GM21367 (cell line): Measurements from ENCODE around the gene ALPL.

Source experiments
- ATAC-seq: cut with Tn5 transposase; IDR thresholded peaks from one replicate; pipeline ENCODE4 v1.9.1; 2021; ENCODE audit not compliant: unreplicated experiment

The ALPL gene

DNA sequence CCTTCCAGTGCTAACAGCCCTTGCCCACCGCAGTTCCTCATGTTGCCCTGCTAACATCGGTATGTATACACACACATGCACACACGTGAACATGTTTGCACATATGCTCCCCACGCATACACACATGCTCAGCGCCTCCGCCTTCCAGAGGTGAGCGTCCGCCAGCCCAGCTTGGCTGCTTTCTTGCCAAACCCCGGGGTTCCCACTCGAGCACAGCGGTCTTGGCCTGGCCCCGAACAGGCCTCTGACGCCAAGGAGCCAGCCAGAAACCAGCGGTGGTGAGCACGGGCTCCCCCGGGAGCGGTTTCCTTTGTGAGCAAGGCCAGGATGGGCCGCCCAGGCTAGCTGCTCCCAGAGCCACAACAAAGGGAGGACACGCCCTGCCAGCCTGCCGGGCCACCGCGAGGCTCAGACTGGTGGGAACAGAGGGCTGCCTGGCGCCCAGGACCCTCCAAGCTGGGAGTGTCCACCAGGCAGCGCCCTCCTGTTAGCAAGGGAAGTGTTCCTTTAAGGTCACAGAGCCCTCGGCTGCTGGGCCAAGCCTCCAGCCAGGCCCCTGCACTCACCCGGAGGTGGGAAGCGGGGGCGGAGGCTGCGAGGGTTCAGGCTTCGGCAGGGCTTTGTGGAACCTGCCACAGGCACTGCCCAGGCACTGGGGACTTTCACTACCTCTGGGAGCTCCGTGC, 65.4 kb downstream of the ALPL start:
- ATAC-seq = no peak

GRCh38 chr1:21575351-21575942, 66.2 kb downstream of the ALPL start:
- no peak for ATAC-seq

DNA sequence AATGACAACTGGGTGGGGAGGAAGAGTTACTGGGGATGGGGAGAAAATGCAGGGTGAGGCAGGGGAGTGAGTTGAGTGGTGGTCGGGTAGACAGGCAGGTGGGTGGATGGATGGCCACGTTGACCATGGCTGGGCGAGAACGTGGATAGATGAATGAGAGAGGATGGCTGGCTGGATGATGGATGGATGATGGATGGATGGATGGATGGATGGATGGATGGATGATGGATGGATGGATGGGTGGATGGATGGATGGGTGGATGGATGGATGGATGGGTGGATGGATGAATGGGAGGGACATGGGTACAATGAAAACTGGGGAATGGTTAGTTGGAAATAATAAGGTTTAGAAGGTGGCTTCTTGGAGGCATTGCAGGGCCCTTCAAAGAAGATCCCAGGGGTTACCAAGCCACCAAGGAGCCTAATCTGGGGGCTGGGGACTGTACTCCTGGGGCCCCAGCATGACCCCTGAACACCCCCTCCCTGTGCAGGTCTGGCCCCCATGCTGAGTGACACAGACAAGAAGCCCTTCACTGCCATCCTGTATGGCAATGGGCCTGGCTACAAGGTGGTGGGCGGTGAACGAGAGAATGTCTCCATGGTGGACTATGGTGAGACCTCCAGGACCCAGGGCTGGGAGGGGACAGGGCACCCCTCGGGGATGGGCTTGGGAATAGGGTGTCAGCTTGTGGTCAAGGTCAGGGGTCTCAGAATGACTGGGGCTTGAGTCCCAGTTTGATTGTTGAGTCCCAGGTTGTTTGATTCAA, 67.0 kb downstream of the ALPL start:
- no peak for ATAC-seq

- ATAC-seq = no peak
Measured at GRCh38 chr1:21576798-21577187, 67.6 kb downstream of the ALPL start.

DNA sequence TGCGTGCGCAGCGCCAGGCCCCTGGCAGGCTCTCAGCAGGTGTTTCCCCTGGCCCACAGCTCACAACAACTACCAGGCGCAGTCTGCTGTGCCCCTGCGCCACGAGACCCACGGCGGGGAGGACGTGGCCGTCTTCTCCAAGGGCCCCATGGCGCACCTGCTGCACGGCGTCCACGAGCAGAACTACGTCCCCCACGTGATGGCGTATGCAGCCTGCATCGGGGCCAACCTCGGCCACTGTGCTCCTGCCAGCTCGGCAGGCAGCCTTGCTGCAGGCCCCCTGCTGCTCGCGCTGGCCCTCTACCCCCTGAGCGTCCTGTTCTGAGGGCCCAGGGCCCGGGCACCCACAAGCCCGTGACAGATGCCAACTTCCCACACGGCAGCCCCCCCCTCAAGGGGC, 68.1 kb downstream of the ALPL start:
- ATAC-seq = no peak

DNA sequence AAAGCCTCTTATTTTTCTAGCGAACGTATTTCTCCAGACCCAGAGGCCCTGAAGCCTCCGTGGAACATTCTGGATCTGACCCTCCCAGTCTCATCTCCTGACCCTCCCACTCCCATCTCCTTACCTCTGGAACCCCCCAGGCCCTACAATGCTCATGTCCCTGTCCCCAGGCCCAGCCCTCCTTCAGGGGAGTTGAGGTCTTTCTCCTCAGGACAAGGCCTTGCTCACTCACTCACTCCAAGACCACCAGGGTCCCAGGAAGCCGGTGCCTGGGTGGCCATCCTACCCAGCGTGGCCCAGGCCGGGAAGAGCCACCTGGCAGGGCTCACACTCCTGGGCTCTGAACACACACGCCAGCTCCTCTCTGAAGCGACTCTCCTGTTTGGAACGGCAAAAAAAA, 68.7 kb downstream of the ALPL start:
- no peak for ATAC-seq

- no peak for ATAC-seq
Measured at GRCh38 chr1:21579791-21580190, 70.6 kb downstream of the ALPL start.

DNA sequence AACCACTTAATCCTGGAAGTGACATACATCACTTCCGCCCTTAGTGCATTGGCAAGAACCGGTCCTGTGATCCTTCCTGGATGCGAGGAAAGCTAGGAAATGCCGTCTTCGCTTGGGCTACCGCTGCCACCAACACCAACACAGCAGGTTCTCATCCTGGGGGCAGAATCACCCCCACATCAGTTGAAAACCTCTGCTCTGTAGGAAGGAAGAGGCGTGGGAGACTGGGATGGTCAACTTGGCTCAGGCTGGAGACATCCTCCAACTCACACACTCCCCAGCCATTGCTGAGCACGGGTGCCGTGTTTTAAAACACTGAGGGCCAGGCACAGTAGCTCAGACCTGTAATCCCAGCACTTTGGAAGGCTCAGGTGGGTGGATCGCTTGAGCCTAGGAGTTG, 74.9 kb downstream of the ALPL start:
- ATAC-seq = no peak

GRCh38 chr1:21585037-21585436, 75.8 kb downstream of the ALPL start:
- no peak for ATAC-seq

GRCh38 chr1:21586222-21586621, 77.0 kb downstream of the ALPL start:
- ATAC-seq = no peak

DNA sequence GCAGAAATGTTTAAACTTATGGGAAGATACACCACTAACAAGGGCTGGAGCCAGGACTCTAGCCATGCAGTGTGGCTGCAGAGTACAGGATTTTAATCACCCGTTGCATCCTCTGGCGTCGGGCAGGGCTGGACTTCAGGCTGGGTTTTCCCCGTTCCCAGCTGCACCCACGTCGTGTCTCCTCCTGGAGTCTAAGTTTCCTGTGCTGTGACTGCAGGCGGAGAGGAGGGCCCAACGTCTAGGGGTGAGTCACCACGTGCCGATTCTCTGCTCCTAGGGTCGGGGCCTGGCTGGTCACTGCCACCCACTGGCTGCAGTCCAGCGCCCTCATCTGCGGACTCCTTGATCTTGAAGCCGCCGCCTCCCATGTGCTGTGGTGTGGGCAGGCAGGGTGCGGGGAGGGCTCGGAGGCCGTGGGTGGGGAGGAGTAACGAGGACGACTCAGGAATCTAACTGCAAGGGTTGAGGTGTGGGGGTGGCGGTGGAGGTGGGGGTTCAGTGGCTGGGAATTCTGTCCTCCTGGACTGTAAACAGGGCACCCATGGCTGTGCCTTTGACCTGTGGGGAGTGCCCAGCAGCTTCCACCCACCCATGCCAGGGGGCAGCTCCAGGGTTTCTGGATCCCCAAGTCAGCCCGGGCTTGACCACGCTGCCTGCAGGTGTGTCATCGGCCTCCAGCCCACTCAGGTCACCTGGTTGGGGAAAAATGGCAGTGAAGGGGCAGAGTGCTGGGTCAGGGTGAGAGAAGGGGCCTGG, 77.8 kb downstream of the ALPL start:
- no peak for ATAC-seq

DNA sequence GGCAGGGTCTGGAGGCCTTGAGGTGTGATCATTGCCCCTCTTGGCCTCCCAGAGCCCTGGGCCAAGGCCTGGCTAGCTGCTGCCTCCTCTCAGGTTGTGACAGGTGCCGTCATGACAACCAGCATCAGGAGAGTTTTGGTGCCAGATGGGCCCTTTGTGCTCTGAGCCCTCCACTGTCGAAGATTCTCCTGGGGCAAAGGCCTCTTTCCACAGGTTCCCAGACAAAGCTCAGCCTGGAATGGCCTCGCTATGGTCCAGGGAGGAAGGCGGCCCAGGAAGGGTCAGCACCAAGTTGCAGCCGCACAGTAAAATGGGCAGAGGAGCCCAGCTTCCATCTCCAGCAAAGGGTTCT, 78.4 kb downstream of the ALPL start:
- no peak for ATAC-seq

DNA sequence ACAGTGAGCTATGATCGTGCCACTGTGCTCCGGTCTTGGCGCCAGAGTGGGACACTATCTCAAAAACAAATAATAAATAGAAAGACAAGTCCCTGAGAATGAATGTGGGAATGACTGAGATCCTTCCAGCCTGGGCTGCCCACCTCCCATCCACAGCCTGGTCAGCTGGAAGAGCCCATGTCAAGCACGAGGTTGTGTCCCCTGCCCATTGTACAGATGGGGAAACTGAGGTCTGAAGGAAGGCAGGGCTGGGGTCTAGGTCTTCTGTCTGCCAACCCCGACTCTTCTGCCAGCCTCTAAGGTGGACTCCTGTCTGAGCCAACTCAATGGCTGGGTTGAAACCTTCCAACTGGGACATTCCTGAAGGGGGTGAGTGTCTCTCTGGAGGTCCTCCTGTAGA, 80.4 kb downstream of the ALPL start:
- ATAC-seq = no peak

DNA sequence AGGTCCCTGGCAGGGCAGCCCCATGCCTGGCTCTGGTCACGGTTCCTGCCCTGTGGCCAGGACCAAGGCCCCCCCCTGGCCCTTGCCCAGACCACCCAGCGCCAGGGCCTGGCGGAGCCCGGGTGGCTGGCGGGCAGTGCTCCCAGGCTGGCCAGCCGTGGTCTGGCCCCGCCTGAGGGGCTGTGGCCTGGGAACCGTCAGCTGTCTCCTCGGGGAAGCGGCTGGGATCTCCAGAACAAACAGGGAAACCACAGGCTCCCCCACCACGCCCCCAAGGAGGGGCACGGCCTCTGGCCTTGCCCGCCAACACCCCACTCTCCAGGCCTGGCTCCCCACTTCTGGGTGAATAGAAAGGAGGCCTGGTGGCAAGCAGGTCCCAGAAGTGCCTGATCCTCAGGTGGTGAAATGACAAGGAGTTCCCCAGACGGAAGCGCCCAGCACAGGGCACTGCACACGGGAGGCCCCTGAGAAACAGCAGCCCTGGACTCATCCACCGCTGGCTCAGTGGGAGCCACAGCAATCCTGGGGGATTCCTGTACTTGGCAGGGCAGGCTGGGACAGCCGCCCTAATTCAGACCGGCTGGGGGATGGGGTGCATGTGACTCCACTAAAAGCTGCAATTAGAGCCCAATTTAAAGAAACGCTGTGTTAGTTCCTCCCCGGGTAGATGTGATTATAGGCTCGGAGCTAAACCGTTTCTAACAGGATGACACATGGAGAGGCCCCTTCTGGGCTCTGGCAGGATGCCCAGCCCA, 81.1 kb downstream of the ALPL start:
- no peak for ATAC-seq

DNA sequence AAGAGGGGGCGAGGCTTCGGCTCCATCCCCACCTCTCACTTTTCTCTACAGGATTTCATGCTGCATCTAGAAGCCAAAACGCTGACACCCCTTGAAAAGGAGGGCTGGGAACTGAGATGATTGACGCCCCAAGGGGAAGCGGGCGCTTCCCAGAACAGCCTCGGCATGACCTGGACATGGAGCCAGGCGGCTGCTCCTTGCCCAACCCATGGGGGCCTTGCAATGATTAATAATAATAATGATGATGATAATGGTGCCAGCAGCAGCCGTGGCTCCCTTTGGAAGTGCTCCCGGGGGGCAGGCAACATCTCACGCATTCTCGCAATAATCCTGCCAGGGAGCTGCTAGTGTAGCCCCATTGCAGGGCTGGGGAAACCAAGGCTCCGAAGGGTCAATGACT, 81.7 kb downstream of the ALPL start:
- no peak for ATAC-seq

GRCh38 chr1:21592086-21592865, 83.1 kb downstream of the ALPL start:
- ATAC-seq = no peak

DNA sequence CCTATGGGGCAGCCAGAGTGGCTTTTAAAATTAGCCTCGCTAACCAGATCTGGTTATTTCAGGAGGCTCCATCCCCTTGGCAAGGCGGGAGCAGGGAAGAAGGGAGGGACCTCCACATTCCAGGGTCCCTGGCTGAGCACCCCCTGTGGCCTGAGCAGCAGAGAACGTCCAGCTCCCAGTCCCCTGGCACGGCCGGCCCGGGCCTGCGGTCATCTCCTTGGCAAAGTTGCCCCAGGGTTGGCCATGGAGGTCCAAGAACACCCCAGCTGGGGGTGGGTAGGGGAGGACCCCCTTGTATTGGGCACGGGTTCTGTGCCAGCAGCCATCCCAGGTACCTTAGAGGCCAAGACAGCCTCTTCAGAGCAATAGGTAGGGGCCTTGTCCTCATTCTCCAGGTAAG, 84.0 kb downstream of the ALPL start:
- no peak for ATAC-seq

- ATAC-seq = no peak
Measured at GRCh38 chr1:21594501-21594900, 85.3 kb downstream of the ALPL start.

DNA sequence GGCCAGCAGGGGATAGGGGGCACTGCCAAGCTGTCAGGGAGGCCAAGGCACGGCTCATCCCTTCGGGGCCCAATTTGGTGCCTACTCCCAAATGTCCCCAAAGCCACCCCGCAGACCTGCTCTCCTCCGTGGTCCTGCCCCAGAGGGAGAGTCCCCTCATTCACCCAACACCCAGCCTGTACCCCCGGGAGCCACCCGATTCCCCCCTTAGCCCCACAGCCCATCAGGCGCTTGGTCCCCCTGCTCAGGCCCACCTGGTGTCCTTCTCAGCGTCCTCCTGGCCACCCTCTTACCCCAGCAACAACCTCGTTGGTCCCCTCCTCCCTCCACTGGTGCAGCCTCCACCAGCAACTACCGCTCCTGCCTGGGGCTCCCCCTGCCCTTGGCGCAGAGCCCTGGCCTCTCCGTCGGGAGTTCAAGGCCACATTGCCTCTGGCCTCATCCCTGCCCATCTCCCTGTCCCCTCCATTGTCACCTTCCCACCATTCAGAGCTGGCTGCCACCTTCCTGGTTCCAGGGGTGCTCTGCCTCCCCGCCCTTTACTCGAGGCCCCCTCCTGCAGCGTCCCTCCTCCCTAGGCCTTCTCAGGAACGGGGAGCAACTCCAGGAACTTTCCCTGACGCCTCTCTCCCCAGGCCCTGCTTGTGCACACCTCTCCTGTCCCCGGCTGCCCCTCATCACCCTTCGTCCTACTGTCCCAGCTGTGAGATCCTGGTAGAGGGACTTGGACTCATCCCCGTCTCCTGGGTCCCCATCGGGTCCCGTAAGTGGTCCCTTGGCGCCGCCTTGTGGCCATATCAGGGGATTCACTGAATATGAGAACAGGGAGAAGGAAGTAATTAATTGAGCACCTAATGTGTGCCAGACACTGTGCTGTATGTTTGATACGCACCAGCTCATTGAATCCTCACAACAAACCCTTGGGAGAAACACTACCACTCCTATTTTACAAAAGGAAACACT, 86.0 kb downstream of the ALPL start:
- ATAC-seq = no peak
